Lower lobe of right lung (tissue), 2 donors: Measurements from ENCODE around the gene OCLN. TPM values are rescaled to one million over a fixed set of nuclear protein-coding genes. Genes with fewer than 3 reads are reported as not detected.
"Not testable (repeated sequence)": the region's sequence is repeated elsewhere in the genome, so short reads cannot be mapped to it uniquely, and the experiment has no call there.

Experiments used
- ATAC-seq, 2 donors: fragments of 200-7000 bp; cut with Tn5 transposase; one replicate each; pipeline ENCODE4 v1.9.1; 2020 to 2022; ENCODE audit warnings: mild to moderate bottlenecking in 2 of 2, moderate library complexity in 2 of 2
- DNase-seq: peaks from one replicate; pipeline ENCODE4 v3.0.0-alpha.2; 2020
- H3K27ac ChIP-seq: fragments of 200-600 bp; one replicate; pipeline ENCODE4 v1.8.0; 2022
- H3K27me3 ChIP-seq: fragments of 200-600 bp; one replicate; pipeline ENCODE4 v1.8.0; 2022; ENCODE audit warnings: low read depth
- H3K36me3 ChIP-seq: fragments of 200-600 bp; one replicate; pipeline ENCODE4 v1.8.0; 2022; ENCODE audit warnings: mild to moderate bottlenecking
- H3K4me1 ChIP-seq: fragments of 200-600 bp; one replicate; pipeline ENCODE4 v1.8.0; 2022
- H3K4me3 ChIP-seq: fragments of 200-600 bp; one replicate; pipeline ENCODE4 v1.8.0; 2022; ENCODE audit warnings: mild to moderate bottlenecking
- H3K9me3 ChIP-seq: fragments of 200-600 bp; one replicate; pipeline ENCODE4 v1.8.0; 2022
- CTCF ChIP-seq: fragments of 200-600 bp; IDR thresholded peaks from one replicate; pipeline ENCODE4 v1.8.0; 2022; ENCODE audit warnings: antibody characterized with exemption, mild to moderate bottlenecking
- intact Hi-C: fragments of 100-400 bp; cut with DNase I; formaldehyde crosslinking; loops from one replicate; pipeline ENCODE4 v1.11.0; 2022
- long read RNA-seq: library from polyadenylated mRNA; unstranded; transcript quantifications from one replicate; pipeline ENCODE4 v2.0.0, GENCODE V29; 2021
- total RNA-seq: library from RNA; stranded (reverse); fragmentation: NEBNext Ultra II Directional; extraction: Animal tissue kit (Norgen Biotek cat#: 25700); gene quantifications from one replicate; pipeline ENCODE4 v1.2.1, GENCODE V29; 2021
- donor health status: DM: no; HTN: yes; CAD: no; lungs with severe emphysema.

The OCLN gene
- total RNA-seq: 121 TPM
- long read RNA-seq, full-length matches to known transcripts: 82 of 103 reads
- long read RNA-seq, partial matches to known transcripts: 5 of 103 reads
- long read RNA-seq, other reads (novel, unspliced or antisense): 16 of 103 reads

GRCh38 chr5:69492391-69492922 is at the start of gene OCLN:
Gene OCLN, plus strand, starts transcription at chr5:69492790. Its CDS starts 11,455 bp downstream, at chr5:69504245.
- Histone ChIP-seq H3K9me3 (no peaks in the 10 kb centered on the region), H3K4me1 (peaks cover 28% of the 10 kb centered on the region), H3K4me3 (peak within 1 kb of the TSS; percentile 87), H3K36me3 (no peaks in the 10 kb centered on the region), H3K27me3 (peaks cover 18% of the 10 kb centered on the region), H3K27ac (peak within 1 kb of the TSS; percentile 92)
- peak; percentile 94 to 95 for ATAC-seq
- DNase-seq: peak; percentile 82
- intact Hi-C loops: no loop called here
- peak; percentile 12 for TF ChIP-seq CTCF

- no peak for DNase-seq
Observed at GRCh38 chr5:69444127-69444754, 48.3 kb upstream of the OCLN start.

GRCh38 chr5:69449511-69449910 is 43.1 kb upstream of the OCLN start:
- intact Hi-C loops: no loop called here

More at GRCh38 chr5:69444127-69444754, 48.3 kb upstream of the OCLN start:
- Histone ChIP-seq H3K27ac (peak overlapping the region; percentile 53), H3K36me3 (peaks cover 19% of the 10 kb centered on the region), H3K9me3 (no peaks in the 10 kb centered on the region), H3K4me1 (peaks cover 6% of the 10 kb centered on the region), H3K4me3 (no peak overlapping the region), H3K27me3 (no peaks in the 10 kb centered on the region)
- ATAC-seq: peak; percentile 83 to 91
- intact Hi-C loops: no loop called here
- no peak for TF ChIP-seq CTCF

GRCh38 chr5:69450116-69450515 is 42.5 kb upstream of the OCLN start:
- no peak for TF ChIP-seq CTCF
- intact Hi-C loops: no loop called here
- no peak for DNase-seq
- Histone ChIP-seq H3K27me3 (no peaks in the 10 kb centered on the region), H3K4me3 (no peak overlapping the region), H3K36me3 (no peaks in the 10 kb centered on the region), H3K9me3 (no peaks in the 10 kb centered on the region), H3K4me1 (peaks cover 10% of the 10 kb centered on the region), H3K27ac (no peak overlapping the region)
- ATAC-seq: no peak

More at GRCh38 chr5:69449511-69449910, 43.1 kb upstream of the OCLN start:
- no peak overlapping the region for H3K4me3 ChIP-seq
- peaks cover 8% of the 10 kb centered on the region for H3K4me1 ChIP-seq
- no peaks in the 10 kb centered on the region for H3K9me3 ChIP-seq
- DNase-seq: no peak
- no peaks in the 10 kb centered on the region for H3K27me3 ChIP-seq
- H3K27ac ChIP-seq: no peak overlapping the region
- no peak for ATAC-seq
- no peaks in the 10 kb centered on the region for H3K36me3 ChIP-seq
- TF ChIP-seq CTCF: no peak

GRCh38 chr5:69450527-69450926 is 42.1 kb upstream of the OCLN start:
- H3K4me1 ChIP-seq: peaks cover 11% of the 10 kb centered on the region
- intact Hi-C loops, H3K9me3 ChIP-seq, H3K4me3 ChIP-seq, ATAC-seq, H3K27me3 ChIP-seq, H3K27ac ChIP-seq, DNase-seq, H3K36me3 ChIP-seq: not testable (repeated sequence)

GRCh38 chr5:69451941-69452647 is 40.5 kb upstream of the OCLN start:
- Histone ChIP-seq H3K27me3 (no peaks in the 10 kb centered on the region), H3K27ac (peak overlapping the region; percentile 31), H3K36me3 (no peaks in the 10 kb centered on the region), H3K9me3 (no peaks in the 10 kb centered on the region), H3K4me1 (peaks cover 11% of the 10 kb centered on the region), H3K4me3 (no peak overlapping the region)
- DNase-seq (no peak), ATAC-seq (peak in 1 of 2 donors; percentile 75)
- no peak for TF ChIP-seq CTCF
- intact Hi-C loops: no loop called here

- H3K36me3 ChIP-seq, H3K27me3 ChIP-seq, H3K9me3 ChIP-seq, H3K4me3 ChIP-seq, intact Hi-C loops, H3K27ac ChIP-seq, ATAC-seq, DNase-seq: not testable (repeated sequence)
- peaks cover 11% of the 10 kb centered on the region for H3K4me1 ChIP-seq
Observed at GRCh38 chr5:69453487-69453886, 39.1 kb upstream of the OCLN start.
